SK-N-SH treated with all-trans-retinoic acid at 6 μM for 48 hours (cell line): ENCODE data around the gene UQCRC1.
A peak's percentile ranks its signal among the peaks of the same experiment; 100 is the strongest.

Experiments
- ATAC-seq: fragments of 200-7000 bp; cut with Tn5 transposase; 3 replicates; pipeline ENCODE4 v1.9.1; 2020; ENCODE audit warnings: mild to moderate bottlenecking, moderate library complexity
- ARNTL ChIP-seq: fragments of 450-650 bp; formaldehyde crosslinking; IDR thresholded peaks from 2 replicates; pipeline ENCODE4 v1.5.0; 2020; ENCODE audit warnings: low read depth, mild to moderate bottlenecking, moderate library complexity, borderline replicate concordance
- BACH2 ChIP-seq: fragments of 250-450 bp; sonication (Bioruptor Pico); IDR thresholded peaks from 2 replicates; pipeline ENCODE4 v1.9.0; 2021; ENCODE audit warnings: mild to moderate bottlenecking, borderline replicate concordance
- CREB5 ChIP-seq: fragments of 250-450 bp; sonication (Bioruptor Pico); IDR thresholded peaks from 2 replicates; pipeline ENCODE4 v1.5.1; 2020; ENCODE audit warnings: low read depth, mild to moderate bottlenecking, moderate library complexity
- CSDC2 ChIP-seq: fragments of 250-450 bp; sonication (Bioruptor Pico); IDR thresholded peaks from 2 replicates; pipeline ENCODE4 v1.5.0; 2020; ENCODE audit warnings: mild to moderate bottlenecking, moderate library complexity
- CSRNP3 ChIP-seq: fragments of 250-450 bp; sonication (Bioruptor Pico); IDR thresholded peaks from 2 replicates; pipeline ENCODE4 v1.5.1; 2021; ENCODE audit warnings: mild to moderate bottlenecking, moderate library complexity
- ESRRG ChIP-seq: fragments of 250-450 bp; sonication (Bioruptor Pico); IDR thresholded peaks from 2 replicates; pipeline ENCODE4 v1.6.1; 2021; ENCODE audit warnings: mild to moderate bottlenecking
- GLIS3 ChIP-seq: fragments of 250-450 bp; sonication (Bioruptor Pico); IDR thresholded peaks from 2 replicates; pipeline ENCODE4 v1.5.0; 2020; ENCODE audit warnings: mild to moderate bottlenecking, moderate library complexity
- ISL1 ChIP-seq: fragments of 250-450 bp; sonication (Bioruptor Pico); IDR thresholded peaks from 2 replicates; pipeline ENCODE4 v2.1.2; 2022; ENCODE audit warnings: mild to moderate bottlenecking, moderate library complexity
- OSR1 ChIP-seq: fragments of 250-450 bp; sonication (Bioruptor Pico); IDR thresholded peaks from 2 replicates; pipeline ENCODE4 v1.8.0; 2022; ENCODE audit warnings: moderate library complexity, mild to moderate bottlenecking, inconsistent platforms
- POU6F1 ChIP-seq: fragments of 250-450 bp; sonication (Bioruptor Pico); IDR thresholded peaks from 2 replicates; pipeline ENCODE4 v1.8.0; 2021; ENCODE audit warnings: low read depth, mild to moderate bottlenecking, moderate library complexity, borderline replicate concordance
- PPARA ChIP-seq: fragments of 250-450 bp; sonication (Bioruptor Pico); IDR thresholded peaks from 2 replicates; pipeline ENCODE4 v1.5.0; 2020; ENCODE audit warnings: mild to moderate bottlenecking, borderline replicate concordance
- RARB ChIP-seq: fragments of 250-450 bp; sonication (Bioruptor Pico); IDR thresholded peaks from 2 replicates; pipeline ENCODE4 v1.8.0; 2021; ENCODE audit warnings: mild to moderate bottlenecking, moderate library complexity
- TCF4 ChIP-seq: fragments of 250-450 bp; sonication (Bioruptor Pico); IDR thresholded peaks from 2 replicates; pipeline ENCODE4 v1.8.0; 2021; ENCODE audit warnings: mild to moderate bottlenecking, moderate library complexity, borderline replicate concordance
- ZFP3 ChIP-seq: fragments of 250-450 bp; sonication (Bioruptor Pico); IDR thresholded peaks from 2 replicates; pipeline ENCODE4 v1.5.0; 2020; ENCODE audit warnings: mild to moderate bottlenecking, moderate library complexity
- ZFP30 ChIP-seq: fragments of 450-650 bp; formaldehyde crosslinking; IDR thresholded peaks from 2 replicates; pipeline ENCODE4 v1.5.0; 2022; ENCODE audit warnings: mild to moderate bottlenecking, moderate library complexity
- ZNF565 ChIP-seq: fragments of 450-650 bp; formaldehyde crosslinking; conservative IDR thresholded peaks from 2 replicates; pipeline ENCODE4 v1.5.0; 2020; ENCODE audit warnings: low read depth, mild to moderate bottlenecking, moderate library complexity
- ZNF70 ChIP-seq: fragments of 450-650 bp; formaldehyde crosslinking; IDR thresholded peaks from 2 replicates; pipeline ENCODE4 v1.5.0; 2020; ENCODE audit warnings: mild to moderate bottlenecking, moderate library complexity
- ZNF8 ChIP-seq: fragments of 450-650 bp; formaldehyde crosslinking; IDR thresholded peaks from 2 replicates; pipeline ENCODE4 v1.5.0; 2020; ENCODE audit warnings: mild to moderate bottlenecking, moderate library complexity
- TF ChIP-seq, protein P1 (sequence below): fragments of 250-450 bp; sonication (Bioruptor Pico); IDR thresholded peaks from 2 replicates; pipeline ENCODE4 v1.5.0; 2020; ENCODE audit warnings: mild to moderate bottlenecking, moderate library complexity
- TF ChIP-seq, protein P2 (sequence below): fragments of 250-450 bp; sonication (Bioruptor Pico); IDR thresholded peaks from 2 replicates; pipeline ENCODE4 v1.8.0; 2020; ENCODE audit warnings: mild to moderate bottlenecking, moderate library complexity, borderline replicate concordance

The UQCRC1 gene

DNA sequence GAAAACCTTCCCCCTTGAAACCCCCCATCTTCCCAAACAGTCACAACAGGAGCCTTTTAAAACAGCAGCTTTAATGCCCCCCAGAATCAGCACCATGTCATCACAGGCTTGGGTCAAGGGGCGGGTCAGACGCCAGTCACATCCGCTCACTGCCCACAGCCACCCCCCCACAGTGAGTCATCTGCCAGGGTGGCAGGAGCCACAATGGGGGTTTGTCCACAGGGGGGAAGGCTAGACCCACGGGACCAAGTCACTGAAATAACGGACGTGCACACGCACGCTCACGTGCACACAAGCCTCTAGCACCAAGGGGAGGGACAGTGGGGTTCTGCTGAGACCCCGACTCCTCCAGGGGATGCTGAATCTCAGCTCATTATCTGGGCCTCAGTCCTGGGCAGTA is 45.4 kb downstream of the UQCRC1 start:
- ATAC-seq, result peak; percentile 44
- no peak for TF ChIP-seq GLIS3
- TF ChIP-seq ZNF565 (CRISPR knock-in tag), result no peak
- no peak for TF ChIP-seq ZNF8 (CRISPR knock-in tag)
- TF ChIP-seq ARNTL (CRISPR knock-in tag), result no peak
- no peak for TF ChIP-seq ESRRG (CRISPR knock-in tag)
- TF ChIP-seq, protein P1, sequence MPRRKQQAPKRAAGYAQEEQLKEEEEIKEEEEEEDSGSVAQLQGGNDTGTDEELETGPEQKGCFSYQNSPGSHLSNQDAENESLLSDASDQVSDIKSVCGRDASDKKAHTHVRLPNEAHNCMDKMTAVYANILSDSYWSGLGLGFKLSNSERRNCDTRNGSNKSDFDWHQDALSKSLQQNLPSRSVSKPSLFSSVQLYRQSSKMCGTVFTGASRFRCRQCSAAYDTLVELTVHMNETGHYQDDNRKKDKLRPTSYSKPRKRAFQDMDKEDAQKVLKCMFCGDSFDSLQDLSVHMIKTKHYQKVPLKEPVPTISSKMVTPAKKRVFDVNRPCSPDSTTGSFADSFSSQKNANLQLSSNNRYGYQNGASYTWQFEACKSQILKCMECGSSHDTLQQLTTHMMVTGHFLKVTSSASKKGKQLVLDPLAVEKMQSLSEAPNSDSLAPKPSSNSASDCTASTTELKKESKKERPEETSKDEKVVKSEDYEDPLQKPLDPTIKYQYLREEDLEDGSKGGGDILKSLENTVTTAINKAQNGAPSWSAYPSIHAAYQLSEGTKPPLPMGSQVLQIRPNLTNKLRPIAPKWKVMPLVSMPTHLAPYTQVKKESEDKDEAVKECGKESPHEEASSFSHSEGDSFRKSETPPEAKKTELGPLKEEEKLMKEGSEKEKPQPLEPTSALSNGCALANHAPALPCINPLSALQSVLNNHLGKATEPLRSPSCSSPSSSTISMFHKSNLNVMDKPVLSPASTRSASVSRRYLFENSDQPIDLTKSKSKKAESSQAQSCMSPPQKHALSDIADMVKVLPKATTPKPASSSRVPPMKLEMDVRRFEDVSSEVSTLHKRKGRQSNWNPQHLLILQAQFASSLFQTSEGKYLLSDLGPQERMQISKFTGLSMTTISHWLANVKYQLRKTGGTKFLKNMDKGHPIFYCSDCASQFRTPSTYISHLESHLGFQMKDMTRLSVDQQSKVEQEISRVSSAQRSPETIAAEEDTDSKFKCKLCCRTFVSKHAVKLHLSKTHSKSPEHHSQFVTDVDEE (CRISPR knock-in tag), result no peak
- no peak for TF ChIP-seq BACH2 (CRISPR knock-in tag)
- TF ChIP-seq PPARA (CRISPR knock-in tag), result no peak
- no peak for TF ChIP-seq ISL1 (CRISPR knock-in tag)
- no peak for TF ChIP-seq CSRNP3
- TF ChIP-seq OSR1 (CRISPR knock-in tag), result no peak
- TF ChIP-seq, protein P2, sequence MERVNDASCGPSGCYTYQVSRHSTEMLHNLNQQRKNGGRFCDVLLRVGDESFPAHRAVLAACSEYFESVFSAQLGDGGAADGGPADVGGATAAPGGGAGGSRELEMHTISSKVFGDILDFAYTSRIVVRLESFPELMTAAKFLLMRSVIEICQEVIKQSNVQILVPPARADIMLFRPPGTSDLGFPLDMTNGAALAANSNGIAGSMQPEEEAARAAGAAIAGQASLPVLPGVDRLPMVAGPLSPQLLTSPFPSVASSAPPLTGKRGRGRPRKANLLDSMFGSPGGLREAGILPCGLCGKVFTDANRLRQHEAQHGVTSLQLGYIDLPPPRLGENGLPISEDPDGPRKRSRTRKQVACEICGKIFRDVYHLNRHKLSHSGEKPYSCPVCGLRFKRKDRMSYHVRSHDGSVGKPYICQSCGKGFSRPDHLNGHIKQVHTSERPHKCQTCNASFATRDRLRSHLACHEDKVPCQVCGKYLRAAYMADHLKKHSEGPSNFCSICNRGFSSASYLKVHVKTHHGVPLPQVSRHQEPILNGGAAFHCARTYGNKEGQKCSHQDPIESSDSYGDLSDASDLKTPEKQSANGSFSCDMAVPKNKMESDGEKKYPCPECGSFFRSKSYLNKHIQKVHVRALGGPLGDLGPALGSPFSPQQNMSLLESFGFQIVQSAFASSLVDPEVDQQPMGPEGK, result no peak
- TF ChIP-seq, all 23 proteins: peak for 0

GRCh38 chr3:48563382-48563918 is 46.0 kb downstream of the UQCRC1 start, which contains the start of gene UCN2:
UCN2 (minus strand) TSS chr3:48563781; CDS start chr3:48563124, 657 bp downstream.
- no peak for TF ChIP-seq CSRNP3
- no peak for TF ChIP-seq OSR1 (CRISPR knock-in tag)
- no peak for TF ChIP-seq ISL1 (CRISPR knock-in tag)
- TF ChIP-seq ZNF565 (CRISPR knock-in tag), result no peak
- no peak for TF ChIP-seq GLIS3
- no peak for TF ChIP-seq ZFP30 (CRISPR knock-in tag)
- TF ChIP-seq ZFP3 (CRISPR knock-in tag), result no peak
- no peak for TF ChIP-seq POU6F1
- no peak for TF ChIP-seq RARB (CRISPR knock-in tag)
- ATAC-seq, result peak; percentile 12; the same call in 2 of the 3 replicates

GRCh38 chr3:48562367-48563095 is 46.9 kb downstream of the UQCRC1 start:
- no peak for ATAC-seq
- no peak for TF ChIP-seq TCF4 (CRISPR knock-in tag)
- no peak for TF ChIP-seq ZFP3 (CRISPR knock-in tag)
- TF ChIP-seq CREB5 (CRISPR knock-in tag), result no peak
- TF ChIP-seq, protein P1 (CRISPR knock-in tag), result no peak
- no peak for TF ChIP-seq ISL1 (CRISPR knock-in tag)
- TF ChIP-seq CSDC2 (CRISPR knock-in tag), result no peak
- no peak for TF ChIP-seq OSR1 (CRISPR knock-in tag)
- no peak for TF ChIP-seq POU6F1
- TF ChIP-seq GLIS3, result no peak
- TF ChIP-seq ZNF70 (CRISPR knock-in tag), result no peak
- no peak for TF ChIP-seq RARB (CRISPR knock-in tag)
- TF ChIP-seq ESRRG (CRISPR knock-in tag), result no peak
- no peak for TF ChIP-seq ZNF565 (CRISPR knock-in tag)
- no peak for TF ChIP-seq PPARA (CRISPR knock-in tag)
